Fibroblast of skin of right biceps (primary cell): ENCODE measurements around the gene FOXK2.
A peak's percentile ranks its signal among the peaks of the same experiment; 100 is the strongest.

ENCODE experiments used
- DNase-seq: peaks from one replicate; pipeline ENCODE4 v3.0.0-alpha.2; 2013

FOXK2 gene

GRCh38 chr17:82592289-82592766 lies 72.8 kb downstream of the FOXK2 start:
- DNase-seq, result no peak

DNA sequence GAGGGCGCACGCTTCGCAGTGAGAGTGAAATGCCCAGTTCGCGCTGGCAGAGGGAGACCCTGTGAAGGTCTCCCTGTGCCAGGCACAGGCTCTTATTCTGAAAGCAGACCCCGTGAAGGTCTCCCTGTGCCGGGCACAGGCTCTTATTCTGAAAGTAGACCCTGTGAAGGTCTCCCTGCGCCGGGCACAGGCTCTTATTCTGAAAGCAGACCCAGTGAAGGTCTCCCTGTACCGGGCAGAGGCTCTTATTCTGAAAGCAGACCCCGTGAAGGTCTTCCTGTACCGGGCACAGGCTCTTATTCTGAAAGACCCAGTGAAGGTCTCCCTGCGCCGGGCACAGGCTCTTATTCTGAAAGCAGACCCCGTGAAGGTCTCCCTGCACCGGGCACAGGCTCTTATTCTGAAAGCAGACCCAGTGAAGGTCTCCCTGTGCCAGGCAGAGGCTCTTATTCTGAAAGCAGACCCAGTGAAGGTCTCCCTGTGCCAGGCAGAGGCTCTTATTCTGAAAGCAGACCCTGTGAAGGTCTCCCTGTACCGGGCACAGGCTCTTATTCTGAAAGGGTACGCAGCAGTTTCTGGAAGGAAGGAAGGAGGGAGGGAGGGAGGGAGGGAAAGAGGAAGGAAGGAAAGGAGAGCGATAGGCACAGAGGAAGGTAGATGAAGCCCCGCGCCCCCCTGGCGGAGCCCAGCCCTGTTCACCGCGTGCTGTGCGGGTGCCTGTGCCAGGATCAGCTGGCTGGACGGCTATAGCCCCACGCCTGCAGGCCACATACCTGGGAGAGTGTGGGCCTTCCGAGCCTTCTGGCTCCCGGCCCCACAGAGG lies 73.4 kb downstream of the FOXK2 start:
- peak; percentile 81 for DNase-seq

DNA sequence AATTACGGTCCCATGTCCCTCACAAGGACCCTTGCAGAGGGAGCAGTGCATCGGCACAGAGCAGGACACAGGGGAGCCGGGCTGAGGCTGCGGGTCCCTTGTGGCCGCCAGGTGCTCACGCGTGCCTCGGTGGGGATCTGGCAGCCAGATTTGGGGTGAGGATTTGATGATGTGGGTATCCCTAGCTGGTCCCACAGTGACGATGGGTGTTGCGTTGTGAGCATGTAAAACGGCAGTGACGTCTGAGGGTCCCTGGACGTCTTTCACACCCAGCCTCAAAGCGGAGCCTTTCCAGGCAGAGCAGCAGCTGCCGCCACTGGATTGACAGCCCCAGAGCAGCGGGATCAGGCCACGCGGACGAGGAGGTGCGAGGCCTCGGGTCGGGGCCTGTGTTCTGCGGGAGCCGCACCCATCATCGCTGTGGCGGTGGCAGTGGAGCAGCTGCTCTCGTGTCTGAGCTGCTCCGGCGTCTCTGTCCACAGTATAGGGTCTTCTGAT lies 74.1 kb downstream of the FOXK2 start:
- DNase-seq, result no peak

GRCh38 chr17:82594571-82594970 lies 75.0 kb downstream of the FOXK2 start:
- no peak for DNase-seq

DNA sequence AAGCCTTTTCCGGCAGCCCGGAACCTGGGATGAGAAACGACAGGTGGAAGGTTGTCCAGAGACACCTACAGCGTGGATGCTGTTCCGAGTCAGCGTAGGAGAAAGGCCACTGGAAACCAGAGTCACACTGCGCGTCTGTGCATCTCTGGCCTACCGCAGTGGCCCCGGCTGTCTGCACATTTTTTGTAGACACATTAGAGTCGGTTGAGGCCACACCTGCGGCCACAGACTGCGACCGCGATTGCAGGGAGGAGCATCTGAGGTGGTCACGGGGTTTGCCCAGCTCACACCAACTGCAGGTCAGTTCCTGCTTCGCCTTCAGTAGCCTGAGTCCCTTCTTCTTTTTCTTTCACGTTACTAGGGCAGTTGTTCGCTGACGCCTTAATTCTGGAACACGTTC lies 76.4 kb downstream of the FOXK2 start:
- DNase-seq, result no peak

DNA sequence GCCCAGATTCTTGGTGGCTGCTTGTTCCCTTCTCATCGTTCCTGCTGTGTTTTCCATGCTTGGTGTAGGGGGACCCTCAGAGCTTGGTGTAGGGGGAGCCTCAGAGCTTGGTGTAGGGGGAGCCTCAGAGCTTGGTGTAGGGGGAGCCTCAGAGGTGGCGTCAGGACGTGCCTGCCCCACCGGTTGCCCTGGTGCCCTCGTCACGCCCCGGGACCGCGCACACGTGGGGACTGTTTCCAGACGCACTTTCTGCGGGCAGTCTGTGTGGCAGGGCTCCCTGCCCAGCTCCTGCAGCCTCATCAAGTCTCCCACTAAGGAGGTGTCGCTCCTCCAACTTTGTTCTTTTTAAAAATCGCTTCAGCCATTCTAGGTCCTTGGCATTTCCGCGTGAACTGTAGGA lies 76.8 kb downstream of the FOXK2 start:
- DNase-seq, result no peak

- no peak for DNase-seq
Measured at GRCh38 chr17:82596837-82597672, 77.5 kb downstream of the FOXK2 start.

GRCh38 chr17:82598256-82599119 lies 79.0 kb downstream of the FOXK2 start:
- DNase-seq, result peak; percentile 51

DNA sequence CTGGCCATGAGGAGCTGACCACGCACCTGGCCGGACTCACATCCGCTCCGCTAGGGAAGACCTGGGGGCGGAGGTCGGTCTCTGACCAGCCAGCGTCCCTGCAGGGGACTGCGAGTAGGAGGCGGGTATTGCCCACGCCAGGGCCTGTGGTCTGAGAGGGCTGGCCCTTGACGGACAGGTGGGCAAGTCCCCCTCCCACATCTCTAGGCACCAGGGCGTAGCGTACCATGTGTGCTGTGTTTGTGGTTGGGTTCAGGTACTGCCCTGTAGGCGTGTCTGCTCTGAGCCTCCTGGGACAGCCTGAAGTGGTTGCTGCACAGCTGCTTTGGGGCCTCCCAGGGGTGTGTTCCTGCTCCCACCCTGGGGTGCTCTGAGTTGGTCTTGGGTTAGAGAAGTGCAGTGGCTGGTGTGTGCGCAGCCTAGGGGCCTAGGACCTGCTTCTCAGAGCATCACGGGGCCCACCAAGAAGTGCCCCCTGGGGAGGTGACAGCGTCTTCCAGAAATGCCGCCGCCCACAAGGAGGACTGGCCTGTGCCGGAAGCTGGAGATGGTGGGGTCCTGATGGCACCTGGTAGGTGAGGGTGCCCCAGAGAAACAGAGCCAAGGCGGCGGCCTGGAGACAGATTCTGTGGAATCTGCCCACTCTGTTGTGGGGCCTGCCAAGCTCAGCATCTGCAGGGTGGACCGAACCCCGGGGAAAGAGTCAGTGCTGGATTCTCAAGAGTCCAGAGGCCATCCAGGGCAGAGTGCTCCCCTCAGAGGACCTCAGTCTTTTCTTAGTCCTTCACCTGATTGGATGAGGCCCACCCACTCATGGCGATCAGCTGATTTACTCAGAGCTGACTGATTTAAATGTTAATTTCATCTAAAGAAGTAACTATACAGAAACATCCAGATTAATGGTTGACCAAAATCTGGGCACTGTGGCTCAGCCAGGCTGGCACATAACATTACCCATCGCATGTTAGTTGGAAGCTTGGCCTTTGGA lies 80.4 kb downstream of the FOXK2 start:
- DNase-seq, result no peak

DNA sequence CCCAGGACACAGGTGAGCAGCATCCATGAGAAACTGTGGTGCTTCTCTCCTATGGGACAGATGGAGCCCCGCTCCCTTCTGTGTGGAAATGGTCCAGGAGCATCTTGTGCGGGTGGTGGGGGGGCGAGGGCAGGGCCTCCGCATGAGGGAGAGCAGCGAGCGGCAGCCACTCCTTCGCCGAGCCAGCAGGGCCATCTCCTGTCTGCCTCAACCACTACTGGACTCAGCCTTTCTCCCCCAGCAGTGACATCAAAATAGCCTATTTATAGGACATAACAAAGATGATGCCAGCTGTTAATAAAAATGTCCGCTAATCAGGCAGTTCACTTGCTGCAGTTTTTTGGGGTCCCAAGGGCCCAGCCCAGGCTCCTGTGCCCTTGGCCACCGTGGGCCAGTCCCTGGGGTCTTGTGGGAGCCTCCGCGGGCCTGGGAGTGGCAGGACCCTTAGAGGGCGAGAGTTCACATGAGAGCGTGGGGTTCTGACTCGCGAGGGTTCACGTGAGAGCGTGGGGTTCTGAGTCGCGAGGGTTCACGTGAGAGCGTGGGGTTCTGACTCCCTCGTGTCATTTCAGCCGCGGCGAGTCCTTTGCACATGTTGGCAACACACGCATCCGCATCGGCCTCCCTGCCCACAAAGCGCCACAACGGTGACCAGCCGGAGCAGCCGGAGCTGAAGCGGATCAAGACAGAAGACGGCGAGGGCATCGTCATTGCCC lies 81.4 kb downstream of the FOXK2 start:
- DNase-seq, result no peak

- no peak for DNase-seq
Measured at GRCh38 chr17:82601447-82602000, 82.0 kb downstream of the FOXK2 start.

DNA sequence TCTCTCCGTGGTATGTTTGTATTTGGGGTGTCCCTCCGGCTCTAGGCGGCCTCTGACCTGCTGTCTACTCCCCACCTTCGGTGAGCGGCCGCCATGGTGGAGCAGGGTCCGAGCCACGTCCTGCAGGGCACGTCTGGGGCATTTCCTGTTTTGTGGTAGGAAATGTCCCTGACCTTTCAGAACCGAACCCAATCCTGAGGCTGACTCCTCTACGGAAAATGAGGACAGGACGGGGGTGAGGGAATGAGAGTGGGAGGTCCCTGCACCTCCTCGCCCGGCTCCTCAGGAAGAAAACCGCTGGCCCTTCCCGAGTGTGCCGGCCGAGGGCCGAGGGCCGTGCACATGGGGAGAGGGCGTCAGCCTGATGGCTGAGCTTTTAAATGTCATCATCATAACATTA lies 83.0 kb downstream of the FOXK2 start:
- DNase-seq, result no peak

GRCh38 chr17:82602986-82603710 lies 83.6 kb downstream of the FOXK2 start:
- DNase-seq, result no peak

- no peak for DNase-seq
Measured at GRCh38 chr17:82603981-82604448, 84.5 kb downstream of the FOXK2 start.

DNA sequence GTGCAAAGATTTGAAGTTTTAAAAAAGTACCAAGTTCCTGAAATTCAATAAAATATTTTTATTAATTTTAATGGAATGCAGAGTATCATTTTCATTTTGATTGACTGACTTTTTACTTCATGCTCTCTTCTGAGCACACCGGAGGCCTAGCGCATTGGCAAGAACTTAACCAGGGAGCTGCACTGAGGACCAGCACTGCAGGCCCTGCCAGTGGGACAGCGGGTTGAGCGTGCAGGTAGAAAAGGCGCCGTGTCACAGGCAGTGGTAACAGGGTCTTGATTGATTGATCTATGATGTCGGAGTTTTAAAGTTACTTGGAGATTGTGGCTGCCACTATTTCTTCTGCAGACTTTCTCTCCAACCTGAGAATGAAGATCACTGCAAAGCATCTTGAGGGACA lies 85.0 kb downstream of the FOXK2 start:
- no peak for DNase-seq

DNA sequence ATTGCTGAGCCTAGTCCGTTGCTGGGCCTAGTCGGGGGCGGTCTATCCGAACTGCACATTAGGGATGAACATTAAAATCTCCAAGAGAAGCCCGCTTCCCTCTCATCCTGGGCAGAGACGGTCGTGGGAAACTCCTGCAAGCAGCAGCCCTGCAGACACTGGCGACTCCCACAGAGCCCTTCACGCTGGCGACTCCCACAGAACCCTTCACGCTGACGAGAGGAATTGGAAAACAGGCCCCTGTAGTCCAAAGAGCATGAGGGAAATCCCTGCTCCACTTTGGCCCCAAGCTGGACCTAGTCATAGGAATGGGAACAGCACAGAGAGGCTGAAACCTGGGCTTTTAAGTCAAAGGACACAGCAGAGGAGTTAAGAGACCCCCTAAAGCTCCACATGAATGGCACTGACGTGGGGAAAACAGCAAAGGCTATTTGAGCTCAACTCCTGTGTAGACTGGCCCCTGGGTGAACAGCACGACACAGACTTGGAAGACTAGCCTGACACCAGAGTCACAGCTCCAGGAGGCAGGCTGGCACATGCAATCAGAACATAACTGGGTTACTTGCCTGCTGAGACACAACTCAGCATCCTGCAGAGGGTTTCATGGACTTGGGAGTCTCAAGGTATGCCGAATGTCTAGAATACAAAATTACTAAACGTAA lies 86.5 kb downstream of the FOXK2 start:
- DNase-seq, result no peak

DNA sequence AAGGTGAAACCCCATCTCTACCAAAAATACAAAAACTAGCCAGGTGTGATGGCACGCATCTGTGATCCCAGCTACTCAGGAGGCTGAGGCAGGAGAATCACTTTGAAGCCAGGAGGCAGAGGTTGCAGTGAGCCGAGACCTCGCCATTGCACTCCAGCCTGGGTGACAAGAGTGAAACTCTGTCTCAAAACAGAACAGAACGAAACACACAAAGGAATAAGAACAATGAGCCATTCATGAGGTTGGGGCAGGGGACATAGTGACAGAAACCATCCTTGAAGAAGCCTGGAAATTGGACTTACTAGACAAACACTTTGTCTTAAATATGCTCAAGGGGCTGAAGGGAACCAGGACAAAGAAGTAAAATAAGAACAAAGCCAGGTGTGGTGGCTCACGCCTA lies 89.3 kb downstream of the FOXK2 start:
- no peak for DNase-seq

DNA sequence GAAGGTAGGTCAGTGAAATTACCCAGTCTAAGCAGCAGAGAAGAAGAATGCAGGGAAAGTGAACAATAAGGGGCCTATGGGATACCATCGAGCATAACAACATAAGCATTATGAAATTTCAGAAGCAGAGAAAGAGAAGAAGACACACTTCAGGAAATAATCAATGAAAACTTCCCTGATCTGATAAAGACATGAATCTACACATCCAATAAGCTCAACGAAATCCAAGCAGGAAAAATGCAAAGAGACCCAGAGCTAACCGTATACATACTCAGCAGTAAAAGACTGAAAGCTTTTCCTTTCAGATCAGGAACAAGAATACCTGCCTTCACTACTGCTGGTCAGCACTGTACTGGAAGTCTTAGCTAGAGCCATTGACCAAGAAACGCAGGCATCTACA lies 90.1 kb downstream of the FOXK2 start:
- DNase-seq, result no peak
